Fibroblast of peridontal ligament (primary cell): ENCODE results near the gene PIGW.
A peak's percentile ranks its signal among the peaks of the same experiment; 100 is the strongest.

Experiments
- DNase-seq: peaks from one replicate; pipeline ENCODE4 v3.0.0-alpha.2; 2010; ENCODE audit errors: extremely low read depth

The PIGW gene, protein sequence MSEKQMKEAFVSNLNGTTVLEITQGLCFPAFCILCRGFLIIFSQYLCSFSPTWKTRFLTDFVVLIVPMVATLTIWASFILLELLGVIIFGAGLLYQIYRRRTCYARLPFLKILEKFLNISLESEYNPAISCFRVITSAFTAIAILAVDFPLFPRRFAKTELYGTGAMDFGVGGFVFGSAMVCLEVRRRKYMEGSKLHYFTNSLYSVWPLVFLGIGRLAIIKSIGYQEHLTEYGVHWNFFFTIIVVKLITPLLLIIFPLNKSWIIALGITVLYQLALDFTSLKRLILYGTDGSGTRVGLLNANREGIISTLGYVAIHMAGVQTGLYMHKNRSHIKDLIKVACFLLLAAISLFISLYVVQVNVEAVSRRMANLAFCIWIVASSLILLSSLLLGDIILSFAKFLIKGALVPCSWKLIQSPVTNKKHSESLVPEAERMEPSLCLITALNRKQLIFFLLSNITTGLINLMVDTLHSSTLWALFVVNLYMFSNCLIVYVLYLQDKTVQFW

GRCh38 chr17:36534840-36535668 is at the start of gene PIGW, which contains the start of gene MYO19:
Gene PIGW (plus strand): TSS chr17:36534987. CDS start chr17:36537102, 2,115 bp downstream.
Gene MYO19 (minus strand): TSS chr17:36534868. CDS start chr17:36532538, 2,330 bp downstream.
- peak; percentile 81 for DNase-seq

DNA sequence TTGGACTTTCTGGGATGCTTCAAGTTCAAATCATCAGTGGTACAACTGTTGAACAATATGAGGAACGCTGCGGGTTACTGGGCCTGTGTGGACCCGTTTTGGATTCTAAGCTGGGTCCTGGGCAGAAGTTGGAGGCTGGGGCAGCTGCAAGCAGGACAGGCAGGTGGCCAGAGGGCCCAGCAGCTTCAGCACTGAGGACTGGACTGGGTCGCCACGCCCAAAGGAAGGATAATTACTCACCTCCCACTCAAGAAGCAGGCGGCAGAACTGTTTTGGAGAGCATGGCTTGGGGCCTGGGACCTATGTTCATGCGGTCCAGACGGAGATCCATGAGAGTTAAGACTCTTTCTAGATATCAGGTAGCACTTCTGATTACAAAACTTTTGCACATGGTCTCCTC is 49.8 kb upstream of the PIGW start:
- no peak for DNase-seq

DNA sequence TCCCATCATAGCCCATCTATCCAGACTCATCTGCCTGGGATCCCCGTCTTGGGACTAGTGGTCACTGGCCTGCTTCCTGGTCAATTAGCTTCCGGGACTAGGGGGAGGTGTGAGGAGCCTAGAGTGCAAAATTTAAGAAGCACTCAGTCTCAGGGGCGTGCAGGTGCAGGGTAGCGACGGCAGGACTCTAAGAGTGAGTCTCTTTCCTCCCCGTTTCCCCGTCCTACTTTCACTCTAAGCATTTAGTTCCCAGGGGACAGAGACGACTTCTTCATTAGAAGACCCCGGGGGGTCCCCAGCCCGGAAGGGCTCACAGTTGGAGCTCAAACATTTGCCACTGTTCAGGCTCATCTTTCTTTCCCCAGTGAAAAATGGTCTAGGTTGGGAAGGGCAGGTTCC is 49.0 kb upstream of the PIGW start:
- no peak for DNase-seq

GRCh38 chr17:36486204-36487194 is 48.3 kb upstream of the PIGW start, which contains the start of gene ZNHIT3:
Gene ZNHIT3 (plus strand): TSS chr17:36486681. CDS start chr17:36486700, 19 bp downstream.
- peak; percentile 92 for DNase-seq

- no peak for DNase-seq
Measured at GRCh38 chr17:36493956-36494355, 40.8 kb upstream of the PIGW start.

DNA sequence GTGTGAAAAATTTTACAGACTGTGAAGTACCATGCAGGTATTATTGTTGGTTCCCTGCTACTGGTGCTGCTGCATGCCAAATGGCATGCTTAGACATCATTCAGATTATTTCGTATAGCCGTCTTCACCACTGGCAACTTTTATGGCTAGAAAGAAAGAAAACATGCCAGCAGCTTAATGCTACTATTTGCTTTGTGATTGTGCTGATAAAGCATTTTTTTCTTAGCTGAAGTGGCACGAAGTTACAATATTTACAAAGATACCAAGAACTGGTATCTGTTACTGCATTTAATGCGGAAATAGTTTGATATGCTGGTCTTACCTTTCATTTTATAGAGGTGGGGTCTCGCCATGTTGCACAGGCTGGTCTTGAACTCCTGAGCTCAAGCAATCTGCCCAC is 40.1 kb upstream of the PIGW start:
- DNase-seq: no peak

GRCh38 chr17:36495076-36495578 is 39.7 kb upstream of the PIGW start:
- DNase-seq: no peak

DNA sequence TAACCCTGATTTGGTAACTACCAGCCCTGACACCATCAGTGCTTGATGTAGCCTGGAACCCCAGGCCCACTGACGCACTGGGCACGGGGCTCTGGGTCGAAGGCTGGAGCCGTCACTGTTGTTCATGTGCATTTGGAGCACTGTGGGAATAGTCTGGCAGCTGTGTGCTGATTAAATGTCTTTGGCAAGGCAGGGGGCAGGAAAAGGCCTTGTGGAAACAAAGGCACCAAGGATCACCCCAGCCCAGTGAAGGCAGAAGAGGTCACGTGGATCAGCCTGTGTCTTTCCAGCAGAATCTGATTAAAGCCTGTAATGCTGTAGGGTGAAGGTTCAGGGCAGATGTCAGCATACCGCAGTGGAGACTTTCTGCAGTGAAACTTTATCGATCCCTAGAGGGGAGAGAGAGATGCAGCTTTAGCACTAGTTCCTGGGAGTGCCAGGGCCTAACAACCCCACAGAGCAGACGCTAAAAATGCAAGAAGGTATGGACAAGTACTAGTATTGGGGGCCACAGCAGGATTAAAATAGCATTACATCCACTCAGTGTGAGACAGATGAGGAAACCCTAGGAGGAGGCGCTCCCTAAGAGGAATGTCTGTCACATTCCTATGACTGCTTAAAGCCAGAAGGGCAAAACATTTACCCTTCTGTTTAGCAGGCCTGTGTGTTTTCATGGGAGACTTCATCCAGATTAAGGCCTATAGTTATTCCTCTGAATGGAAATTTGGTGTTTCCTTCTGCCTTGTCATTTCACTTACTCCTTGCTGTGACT is 38.6 kb upstream of the PIGW start:
- DNase-seq: no peak

DNA sequence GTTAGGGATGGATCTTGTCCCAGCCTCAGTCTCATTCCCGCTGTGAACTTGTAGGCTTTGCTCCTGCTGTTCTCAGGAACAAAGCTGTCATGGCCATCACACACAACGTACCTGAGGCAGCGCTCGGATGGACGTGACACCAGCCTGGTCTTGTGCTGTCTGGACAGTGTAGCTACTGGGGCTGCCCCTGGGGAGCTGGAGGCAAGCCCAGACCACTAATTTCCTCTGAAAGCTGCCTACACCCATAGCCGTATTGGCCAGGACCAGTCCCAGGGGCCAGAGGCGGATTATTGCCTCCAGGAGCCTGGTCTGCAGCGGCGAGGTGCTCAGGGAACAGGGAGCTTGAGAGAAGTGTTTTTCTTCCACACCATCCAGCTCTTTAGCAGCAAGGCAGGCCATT is 36.6 kb upstream of the PIGW start:
- DNase-seq: no peak

DNA sequence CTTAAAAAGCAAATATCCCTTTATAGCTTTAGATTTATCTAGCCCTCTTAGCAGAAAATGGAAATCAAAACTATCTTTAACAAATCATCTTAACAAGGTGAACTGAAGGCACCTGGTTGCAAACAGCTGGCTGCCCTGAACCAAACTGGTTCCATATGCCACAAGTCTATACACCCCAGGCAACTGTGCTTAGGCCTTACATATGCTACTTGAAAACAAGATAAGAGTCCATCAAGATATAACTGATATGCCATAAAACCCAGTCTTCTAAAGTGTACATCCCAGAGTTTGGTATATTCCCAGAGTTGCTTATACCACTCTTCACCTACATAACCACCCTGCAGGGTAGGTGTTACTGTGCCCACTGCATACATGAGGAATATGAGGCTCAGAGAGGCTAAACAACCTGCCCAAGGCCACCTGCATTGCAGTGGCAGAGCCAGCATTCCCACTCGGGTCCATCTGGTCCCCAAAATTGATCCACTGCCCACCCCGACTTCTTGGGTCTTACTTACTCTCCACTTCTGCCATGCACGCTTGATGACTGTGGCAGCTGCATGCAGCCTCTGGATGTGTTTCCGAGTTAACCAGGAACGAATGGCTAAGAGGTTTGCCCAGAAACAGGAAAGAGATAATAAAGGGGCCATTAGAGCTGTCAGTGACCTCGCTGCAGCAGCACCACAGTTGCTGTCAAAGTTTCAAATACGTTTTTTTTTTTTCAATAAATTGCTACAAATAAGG is 36.1 kb upstream of the PIGW start:
- no peak for DNase-seq

DNA sequence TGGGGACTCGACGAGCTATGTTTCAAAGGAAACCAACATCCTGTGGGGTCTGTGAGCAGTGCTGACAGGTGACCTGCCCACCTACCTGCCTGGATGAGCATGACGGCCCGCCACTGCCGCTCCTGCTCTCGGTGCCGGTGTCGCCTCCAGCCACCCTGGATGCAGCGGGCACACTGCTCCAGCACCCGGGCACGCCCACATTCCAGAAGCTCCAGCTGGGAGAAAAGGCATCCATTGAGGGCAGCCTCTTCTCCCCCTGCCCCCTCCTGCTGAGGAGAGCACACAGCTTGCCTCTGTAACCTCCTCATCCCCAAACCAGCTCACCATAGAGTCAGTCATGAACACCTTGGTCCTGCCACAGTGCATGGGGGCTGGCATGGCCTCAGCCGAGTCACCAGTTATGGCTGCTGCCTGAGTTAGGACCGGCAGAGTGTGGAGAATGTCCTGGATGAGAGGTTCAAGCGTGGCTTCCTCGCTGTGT is 34.0 kb upstream of the PIGW start:
- DNase-seq: no peak

- no peak for DNase-seq
Measured at GRCh38 chr17:36501351-36501750, 33.4 kb upstream of the PIGW start.

GRCh38 chr17:36501963-36502362 is 32.8 kb upstream of the PIGW start:
- no peak for DNase-seq

DNA sequence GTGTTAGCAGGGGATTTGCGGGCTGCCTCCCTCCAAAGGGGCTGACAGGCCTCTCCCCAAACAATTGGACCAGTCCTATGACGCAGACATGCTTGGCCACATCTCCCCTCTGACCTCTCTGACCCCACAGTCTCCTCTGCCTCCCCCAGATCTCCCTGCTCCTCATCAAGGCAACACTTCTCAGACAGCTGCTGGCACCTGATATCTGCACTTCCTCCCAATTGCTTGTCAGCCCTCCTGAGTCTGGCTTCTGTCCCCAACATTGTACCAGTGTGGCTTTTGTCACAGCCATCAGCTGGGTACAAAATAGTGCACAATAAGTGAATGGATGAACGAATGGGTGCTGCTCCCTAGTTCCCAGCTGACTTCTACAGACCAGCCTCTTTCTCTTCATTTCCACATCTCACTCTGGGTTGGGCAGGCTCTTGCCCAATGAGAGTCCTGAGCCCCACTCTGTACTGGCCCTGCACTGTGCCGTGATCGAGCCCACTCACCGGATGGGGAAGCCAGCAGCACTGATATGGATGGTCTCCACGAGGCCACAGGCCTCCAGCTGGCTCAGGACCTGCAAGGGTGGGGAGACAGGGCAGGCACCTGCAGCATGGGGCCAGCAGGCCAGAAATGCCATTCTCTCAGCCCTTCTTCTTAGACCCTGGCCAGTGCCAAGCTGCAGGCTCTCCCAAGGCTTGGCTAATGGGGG is 31.2 kb upstream of the PIGW start:
- DNase-seq: no peak

DNA sequence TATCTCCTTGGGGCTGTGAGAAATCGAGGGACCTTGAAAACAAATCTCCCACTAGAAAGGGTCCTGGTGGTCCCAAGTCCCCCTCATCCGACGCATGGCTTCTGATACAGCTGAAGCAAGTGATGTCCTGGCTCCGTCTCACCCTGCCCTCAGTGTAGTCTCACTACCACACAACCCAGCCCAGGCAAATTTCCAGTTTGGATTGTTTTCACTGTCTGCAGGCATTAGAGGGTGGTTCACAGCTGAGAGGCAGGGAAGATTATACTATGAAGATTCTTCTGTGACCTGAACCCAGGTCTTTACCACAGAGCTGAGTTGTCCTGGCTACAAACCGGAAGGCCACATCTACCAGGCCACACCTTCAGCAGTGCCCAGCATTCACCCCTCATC is 30.6 kb upstream of the PIGW start:
- no peak for DNase-seq

GRCh38 chr17:36505171-36505570 is 29.6 kb upstream of the PIGW start:
- no peak for DNase-seq

- DNase-seq: no peak
Measured at GRCh38 chr17:36506249-36506826, 28.4 kb upstream of the PIGW start.

GRCh38 chr17:36506831-36507230 is 28.0 kb upstream of the PIGW start:
- DNase-seq: no peak
